GM18520 (cell line): ENCODE data around the gene TNS1.

ENCODE experiments used
- ATAC-seq: cut with Tn5 transposase; IDR thresholded peaks from one replicate; pipeline ENCODE4 v1.9.1; 2021; ENCODE audit not compliant: unreplicated experiment

TNS1 gene

DNA sequence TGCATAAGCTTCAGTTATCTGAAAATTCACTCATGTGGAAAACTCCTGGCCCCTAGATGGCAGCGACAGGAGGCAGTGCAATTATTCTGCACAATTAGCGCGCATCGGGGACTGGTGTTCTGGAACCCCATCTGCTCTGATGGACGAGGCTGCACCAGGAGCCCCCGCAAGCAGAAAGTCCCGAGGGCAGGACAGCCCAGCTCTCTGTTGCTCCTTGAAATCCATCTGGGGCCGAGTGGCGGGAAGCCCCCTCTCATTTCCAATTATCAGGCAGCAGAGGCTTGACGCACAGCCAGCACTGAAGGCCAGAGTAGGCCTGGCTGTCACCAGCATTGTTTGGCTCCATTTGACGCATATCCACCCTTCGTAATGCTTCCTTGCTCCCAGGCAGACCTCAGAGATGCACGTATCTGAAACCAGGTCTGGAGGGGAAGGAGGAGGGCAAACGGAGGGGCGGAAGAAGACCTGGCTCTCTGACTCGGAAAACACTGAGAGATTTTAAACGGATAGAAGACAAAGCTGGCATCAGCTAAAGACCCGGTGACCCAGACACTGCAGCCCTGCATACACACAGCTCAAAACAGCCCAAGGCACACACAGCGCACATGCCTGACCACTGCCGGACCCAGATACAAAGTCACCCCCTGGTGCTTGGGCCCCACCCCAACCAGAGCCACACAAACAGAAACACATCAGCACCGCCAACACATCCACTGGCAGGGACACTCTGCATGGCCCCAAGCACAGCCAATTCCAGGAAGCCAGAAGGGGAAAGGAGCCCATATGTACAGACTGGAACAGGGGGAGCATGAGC is 69.8 kb downstream of the TNS1 start:
- ATAC-seq, result no peak

DNA sequence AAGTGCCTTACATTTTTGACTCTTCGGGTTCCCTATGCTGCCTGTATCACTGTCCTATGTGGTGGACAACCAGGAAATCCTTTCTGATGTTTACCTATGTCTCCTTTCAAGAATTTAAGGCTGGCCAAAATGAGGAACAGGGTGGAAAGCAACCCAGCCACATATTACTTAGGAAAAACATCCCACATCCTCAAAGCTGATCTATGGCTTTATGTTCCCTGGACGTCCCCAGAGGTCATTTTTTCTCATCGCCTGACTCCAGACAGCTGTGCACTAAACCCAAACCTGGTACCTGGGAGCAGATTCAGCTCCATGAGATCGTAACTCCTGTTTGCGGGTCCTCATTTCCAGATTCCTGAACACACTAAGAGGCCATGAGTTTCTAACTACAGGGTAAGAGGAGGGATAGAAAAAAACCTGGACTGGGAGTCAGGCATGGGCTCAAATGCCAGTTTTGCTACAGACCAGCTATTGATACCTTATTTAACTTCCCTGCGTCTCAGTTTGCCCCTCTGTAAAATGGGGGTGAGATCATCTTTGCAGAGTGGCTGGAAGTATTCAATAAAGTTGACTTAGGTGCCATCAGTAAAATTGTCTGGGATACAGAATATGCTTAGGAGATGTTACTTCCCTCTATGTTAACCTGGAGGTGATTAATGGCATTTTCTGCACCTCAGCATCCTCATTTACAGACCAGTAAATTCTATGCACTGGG is 70.8 kb downstream of the TNS1 start:
- ATAC-seq, result no peak

DNA sequence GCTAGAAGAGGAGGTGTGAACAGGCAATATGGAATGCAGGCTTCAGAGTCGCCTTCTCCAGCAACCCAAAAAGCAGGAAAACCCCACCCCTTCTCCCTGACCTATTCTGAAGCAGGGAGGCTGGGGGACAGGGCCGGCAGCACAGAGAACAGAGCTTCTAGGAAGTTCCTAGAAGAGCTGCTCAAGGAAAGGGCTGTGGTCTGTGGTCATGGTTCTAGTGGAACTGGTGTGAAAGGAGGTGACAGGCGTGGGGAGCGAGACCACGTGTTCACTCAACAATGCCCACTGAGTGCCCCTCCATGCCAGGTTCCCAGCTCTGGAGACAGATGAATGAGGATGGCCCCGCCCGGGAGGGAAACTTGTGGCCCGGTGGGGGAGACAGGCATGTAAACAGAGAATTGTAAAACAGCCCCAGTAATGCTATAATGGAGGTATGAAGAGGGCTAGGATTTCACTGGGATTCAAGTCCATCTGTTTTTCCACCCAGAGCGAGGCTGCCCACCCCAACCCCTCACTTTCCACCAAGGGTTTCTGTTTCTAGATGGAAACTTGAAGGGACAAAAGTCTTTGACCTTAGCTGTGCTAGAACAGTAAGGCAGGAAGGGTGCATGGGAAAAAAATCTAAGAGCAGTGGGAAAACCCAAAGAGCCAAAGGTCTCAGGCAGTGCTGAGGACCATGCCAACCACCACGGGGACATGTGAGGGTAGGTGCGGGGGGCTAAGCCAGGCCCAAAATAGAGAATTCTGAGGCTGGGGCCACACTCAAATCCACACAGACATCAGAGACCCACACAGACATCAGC is 71.8 kb downstream of the TNS1 start:
- ATAC-seq, result no peak

DNA sequence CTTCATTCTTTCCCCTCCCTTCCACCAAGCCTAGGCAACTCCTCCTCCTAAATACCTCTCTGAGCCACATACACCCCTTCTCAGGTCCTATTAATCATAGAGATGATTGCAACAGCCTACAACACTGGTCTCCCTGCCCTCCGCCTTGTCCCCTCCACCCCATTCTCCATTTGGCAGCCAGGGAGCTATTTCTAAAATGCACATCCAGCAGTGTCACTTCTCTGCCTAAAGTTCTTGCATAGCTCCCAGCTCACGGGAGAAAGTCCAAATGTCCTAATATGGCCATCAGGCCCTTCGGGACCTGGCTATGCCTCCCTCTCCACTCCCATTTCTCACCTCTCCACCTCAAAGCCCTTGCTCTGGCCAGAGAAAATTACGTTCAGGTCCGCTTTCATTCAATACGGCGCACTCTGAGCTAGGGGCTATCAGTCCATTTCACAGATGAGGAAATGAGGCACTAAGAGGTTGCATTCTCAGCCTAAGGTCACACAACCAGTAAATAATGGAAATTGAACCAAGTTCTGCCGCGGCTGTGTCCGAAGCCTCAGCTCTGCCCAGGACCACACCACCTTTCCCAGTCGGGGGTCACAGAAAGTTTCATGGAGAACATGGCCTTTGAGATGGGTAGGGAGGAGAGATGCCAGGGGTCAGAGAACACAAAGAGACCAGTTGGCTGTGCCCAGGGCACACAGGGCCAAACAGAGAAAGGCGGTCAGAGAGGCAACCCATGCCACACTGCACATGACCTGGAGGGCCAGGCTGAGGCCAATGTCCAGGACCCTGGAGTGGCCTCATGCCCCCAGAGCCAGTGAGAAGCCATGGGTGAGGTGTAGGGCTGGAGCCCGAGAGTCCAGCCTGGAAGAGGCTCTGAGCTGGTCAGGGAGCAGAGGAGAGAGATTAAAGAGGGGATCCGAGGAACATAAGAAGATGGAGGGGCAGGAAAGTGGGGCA is 72.8 kb downstream of the TNS1 start:
- no peak for ATAC-seq

DNA sequence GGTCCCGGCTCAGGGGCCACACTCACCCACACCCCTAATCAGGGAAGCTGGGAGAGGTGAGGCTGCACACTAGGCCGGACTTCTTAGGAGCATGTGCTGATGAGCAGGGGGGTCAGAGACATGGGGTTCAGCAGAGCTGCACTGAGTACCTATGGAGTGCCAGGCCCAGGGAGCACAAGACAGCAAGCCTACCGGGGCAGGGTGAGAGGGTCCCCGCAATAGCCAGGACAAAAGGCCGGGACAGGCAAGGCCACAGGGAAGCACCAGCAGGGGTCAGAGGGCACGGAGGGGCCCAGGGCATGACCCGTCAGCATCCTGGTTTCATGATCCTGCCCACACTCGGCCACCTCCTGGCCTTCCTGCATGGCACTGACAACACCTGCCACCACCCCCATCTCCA is 73.5 kb downstream of the TNS1 start:
- no peak for ATAC-seq

DNA sequence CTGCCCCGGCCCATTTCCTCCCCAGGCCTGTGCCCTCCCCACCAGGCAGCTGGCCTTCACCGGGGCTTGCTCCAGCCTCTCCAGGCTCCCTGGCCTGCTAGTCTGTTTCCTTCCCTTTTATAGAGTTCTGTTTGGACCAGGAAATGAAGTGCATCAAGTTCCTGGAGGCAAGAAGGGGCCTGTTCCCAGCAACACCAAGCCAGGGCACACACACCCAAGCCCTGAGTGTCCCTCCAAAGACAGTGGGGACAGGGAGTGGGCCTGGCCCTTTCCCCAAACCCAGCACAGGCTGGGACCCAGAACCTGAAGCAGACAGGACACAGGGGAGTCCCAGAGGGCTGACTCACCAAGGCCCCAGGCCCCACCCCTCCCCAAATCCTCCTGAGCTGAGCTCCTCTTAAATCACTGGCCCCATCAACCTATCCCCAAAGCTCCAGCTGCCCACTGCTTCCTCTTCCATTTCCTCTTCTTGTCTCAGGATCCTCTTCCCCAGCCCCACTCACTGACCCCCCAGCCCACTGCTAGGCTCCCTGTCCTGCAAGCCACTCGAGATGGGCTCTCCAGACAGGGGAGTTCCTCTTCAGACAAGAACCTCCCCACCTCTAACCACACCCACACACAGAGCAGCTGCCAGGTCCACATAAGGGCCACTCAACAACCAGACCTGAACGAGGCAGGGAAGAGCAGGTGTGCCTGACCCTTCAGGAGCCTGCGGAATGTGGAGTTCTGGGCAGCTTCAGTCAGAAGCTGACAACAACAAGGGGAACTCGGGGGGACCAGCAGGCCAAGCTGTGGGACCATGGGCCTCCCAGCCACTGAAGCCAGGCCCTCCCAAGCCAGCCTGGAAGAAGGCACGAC is 74.2 kb downstream of the TNS1 start:
- no peak for ATAC-seq

DNA sequence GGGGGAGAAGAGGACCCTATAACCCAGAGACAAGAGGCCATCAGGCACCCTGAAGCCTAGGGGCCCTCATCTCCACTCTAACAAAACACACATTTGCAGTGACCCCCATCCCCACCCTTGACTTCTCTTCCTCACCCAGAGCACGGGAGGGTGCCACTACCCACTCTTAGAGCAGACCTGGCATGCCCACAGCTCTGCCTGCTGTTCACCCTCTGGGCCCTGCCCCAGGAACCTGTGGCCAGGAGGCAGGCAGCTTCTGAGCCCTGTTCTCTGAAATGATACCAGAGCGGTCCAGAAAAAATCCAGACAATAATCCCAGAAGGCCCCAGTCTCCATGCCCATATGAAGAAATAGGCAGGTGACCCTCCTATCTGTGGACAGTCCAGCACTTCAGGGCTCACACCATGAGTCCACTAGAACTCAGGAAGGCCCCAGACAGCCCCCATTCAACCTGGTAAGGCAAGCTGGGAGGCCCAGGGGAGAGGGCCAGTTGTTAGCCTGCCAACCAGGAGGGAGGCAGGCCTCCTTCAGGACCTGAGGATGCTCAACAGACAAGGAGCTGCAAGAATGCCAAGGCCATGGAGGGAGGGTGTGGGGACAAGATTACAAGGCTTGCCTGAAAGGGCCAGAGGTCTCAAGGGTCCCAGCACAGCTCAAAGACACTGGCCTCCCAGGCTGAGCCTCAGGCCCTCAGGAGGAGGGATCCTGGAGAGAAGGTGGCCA is 75.0 kb downstream of the TNS1 start:
- no peak for ATAC-seq

DNA sequence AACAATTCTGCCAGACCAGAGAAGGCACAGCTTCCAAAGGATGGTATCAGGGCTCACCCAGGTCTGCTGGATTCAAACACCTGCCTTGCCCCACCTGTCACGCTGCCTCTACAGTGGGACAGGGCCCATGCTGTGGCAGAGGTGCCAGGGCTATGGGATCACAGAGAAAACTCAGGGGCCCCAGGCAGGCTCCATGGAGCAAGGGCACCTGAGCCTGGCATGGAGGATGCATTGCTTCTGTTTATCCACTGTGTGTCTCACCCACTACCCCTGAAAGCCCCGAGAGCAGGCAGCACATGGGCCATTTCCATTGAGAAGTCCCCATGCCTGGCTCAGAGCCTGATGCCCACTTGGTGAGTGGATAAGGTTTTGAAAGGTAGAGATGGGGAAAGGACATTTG is 76.0 kb downstream of the TNS1 start:
- no peak for ATAC-seq

DNA sequence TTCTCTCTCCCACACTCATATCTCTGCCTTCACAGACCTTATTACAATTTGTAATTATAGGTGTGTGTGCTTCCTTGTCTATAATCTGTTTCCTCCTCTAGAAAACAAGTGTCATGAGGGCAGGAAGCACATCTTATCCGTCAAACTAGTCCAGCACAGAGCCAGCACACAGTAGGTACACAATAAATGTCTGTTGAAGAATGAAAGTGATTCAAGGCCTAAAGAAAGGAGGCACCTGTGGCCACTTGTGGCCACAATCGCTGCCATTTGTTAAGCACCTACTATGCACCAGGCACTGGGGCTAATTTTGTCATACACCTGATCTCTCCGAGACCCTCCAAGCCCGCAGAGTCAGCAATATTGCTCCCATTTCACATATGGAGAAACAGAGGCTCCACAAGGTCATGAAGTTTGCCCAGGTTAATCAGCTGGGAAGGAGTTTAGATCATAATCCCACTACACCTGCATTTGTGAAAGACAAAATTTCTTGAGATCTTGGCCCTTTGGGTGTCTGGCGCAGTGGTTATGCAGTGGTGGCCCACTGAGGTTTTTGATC is 78.4 kb downstream of the TNS1 start:
- no peak for ATAC-seq

DNA sequence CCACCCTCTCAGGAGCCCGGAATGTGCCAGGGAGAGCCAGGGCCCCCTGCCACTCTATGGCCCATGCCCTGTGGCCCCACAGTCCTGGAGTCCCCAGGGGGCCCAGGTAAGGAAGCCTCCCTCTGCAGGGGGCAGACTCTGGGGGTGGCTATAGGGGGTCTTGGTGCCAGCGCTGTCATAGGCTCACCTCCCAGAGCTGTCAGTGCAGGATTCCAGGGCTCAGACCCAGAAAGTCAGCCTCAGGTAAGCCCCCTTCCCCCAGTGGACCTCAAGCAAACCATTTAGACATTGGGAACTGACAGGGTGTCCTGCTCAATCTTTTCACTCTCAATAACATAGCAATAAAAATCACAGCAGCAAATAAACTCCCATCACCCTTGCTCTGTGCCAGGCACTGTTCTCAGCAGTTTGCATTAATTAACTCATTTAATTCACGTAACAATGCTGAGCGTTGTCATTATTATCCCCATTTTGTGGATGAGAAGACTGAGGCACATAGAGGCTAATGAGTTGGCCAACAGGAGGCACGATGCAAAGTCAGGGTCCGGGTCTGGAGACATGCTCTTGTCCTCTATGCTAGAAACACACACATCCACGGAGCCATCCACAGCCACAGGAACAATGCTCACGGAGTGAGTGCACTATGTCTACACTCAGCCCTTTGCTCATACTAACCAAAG is 79.6 kb downstream of the TNS1 start:
- ATAC-seq, result no peak

DNA sequence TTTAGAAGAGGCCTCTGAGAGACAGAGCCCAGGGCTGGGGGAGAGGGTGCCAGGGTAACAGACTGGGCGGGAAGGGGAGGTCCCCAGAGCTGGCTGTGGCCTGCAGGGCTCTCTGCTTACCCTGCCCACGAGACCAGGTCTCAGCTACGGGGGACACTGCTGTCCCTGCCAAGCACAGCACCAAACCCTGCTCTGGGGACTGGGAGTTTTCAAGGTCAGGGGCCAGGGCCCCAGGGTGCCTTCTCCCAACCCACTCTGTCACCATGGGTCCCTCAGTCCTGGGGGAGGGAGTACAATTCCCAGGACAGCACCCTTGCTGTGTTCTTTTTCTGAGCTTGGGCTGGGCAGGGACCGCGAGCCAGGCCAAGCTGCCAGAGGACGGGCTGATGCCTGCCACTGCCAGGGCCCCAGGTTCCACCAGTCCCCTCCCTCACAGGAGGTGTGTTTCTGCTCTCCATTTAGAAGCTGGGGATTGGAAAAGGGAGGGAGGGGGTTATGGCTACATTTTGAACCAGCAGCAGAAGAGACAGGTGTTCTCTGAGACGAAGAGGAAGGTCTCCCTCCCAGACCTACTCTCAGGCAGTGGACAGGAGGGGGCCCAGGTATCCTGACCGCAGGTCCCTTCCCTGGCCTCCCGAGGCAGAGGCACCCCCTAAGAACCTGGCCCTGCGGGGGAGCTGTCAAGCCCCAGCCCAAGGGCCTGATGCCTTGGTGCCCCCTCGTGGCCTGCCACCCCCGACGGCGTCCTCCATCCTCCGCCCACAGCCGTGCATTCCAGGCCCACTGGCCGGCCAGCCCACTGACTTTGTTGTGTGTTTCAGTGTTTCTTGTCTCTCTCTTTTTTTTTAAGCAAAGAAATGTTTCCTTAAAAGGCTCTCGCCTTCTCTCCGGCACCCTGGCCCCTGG is 80.4 kb downstream of the TNS1 start:
- ATAC-seq, result no peak

DNA sequence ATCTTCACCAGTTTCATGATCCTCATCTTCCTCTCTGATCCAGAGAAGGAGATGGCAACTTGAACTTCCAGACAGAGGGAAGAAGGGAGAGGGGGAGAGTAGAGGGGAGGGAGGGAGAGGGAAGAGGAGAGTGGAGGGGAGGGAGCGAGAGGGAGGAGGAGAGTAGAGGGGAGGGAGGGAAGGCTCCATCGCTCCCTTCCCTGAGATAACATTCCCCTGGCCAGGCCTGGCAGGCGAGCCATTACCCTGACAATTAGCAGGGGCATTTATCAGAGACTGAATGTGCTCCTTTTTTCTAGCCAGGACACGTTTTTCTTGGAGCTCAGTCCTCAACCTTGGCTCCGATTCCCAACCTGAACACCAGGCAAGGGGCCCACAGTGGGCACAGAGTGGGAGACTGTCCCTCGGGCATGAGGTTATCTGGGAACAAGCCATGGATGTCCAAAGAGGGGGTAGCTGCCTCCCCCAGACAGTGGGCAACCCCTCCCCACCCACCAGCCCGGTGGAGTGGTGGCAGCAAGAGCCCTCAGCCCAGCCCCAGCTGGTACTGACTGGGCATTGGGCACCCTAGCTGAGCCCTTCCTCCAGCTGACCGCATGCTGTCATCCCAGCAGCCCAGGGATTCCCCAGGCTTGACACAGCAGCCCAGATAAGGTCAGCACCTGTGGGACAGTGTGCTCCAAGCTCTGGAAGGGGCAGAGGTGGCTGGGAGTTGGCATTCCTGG is 81.8 kb downstream of the TNS1 start:
- ATAC-seq, result no peak

DNA sequence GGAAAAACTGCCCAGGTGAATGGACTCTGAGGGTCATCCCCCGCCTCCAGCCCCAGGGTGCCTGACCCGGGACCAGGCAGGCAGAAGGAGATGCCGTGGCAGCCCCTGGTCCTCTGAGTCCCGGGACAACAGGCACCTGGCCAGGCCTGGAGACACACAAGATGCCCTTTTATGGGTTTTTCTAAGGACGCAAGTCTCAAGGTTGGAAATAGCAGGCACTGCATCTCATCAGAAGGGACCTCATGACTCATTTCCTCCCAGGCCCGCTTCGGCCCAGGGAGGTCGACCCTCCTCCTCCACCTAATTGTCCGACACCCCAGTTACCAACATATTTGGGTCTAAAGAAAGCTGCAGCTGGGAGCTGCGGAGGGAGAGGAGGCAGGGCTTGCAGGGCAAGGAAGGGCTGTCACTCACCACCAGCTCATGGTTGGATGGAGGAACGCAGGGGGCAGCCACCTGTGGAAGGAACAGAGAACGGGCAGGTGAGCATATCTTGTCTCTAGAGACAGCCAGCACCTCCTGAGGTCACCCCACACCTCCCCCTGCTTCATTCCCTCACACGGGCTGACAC is 82.9 kb downstream of the TNS1 start:
- ATAC-seq, result no peak

DNA sequence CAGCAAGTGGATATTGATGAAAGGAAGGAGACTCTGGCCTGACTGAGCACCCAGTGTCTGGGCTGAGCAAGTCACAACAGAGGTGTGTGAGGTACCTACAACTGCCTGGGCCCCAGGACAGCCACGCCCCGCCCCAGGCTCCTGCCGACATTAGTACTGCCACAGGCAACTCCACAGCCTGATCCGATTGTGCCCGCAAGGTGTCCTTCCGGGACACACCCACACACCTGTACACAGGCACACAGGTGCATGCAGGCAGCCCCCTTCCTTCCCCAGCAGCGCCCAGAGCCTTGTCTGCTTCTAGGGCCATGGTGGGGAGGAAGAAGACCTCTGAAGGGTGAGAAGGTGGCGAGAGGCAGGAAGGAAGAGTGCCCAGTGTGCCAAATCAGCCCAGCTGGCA is 83.6 kb downstream of the TNS1 start:
- ATAC-seq, result no peak

DNA sequence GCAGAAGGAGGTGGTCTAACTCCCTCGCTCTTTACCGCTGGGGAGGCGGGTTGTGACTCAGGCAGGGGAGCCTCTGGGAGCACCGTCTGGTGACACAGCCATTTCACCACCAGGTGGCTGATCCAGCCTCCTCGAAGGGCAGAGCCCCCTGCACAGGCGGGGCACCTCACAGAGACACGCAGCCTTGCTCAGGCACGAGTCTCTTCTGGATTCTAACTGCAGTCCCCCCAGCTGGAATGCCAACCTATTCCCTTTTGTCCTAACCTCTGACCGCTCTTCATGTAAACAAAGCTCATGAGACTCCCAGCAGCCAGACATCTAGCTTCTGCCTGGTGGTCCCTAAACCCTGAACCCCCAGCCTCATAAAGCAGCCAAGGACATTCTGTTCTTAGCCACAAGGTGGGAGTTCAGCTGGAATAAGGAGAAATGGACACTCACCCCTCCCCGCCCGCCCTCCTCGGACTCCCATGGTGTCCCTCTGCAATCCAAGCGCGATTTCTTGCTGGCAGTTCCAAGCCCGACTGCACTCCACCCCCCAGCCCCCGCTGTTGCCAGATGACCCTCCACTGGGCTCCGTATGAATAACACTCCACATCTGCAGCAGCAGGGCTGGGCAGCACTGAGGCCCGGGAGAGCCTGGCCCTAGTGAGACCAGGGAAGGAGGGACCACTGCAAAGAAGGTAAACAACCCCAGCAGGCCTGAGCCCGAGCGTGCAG is 84.3 kb downstream of the TNS1 start:
- ATAC-seq, result no peak
